GM10266 (cell line): Measurements from ENCODE around the gene PPP1R9A.

ENCODE experiments used
- DNase-seq: peaks from one replicate; pipeline ENCODE4 v3.0.0; 2012; ENCODE audit errors: extremely low spot score
- CTCF ChIP-seq: IDR thresholded peaks from 2 replicates; pipeline ENCODE4 v1.5.1; 2012; ENCODE audit warnings: mild to moderate bottlenecking, low read depth; ENCODE audit not compliant: control insufficient read depth, insufficient read depth; ENCODE audit errors: missing control alignments

Gene PPP1R9A

GRCh38 chr7:94898340-94898739 is 9.1 kb upstream of the PPP1R9A start:
- TF ChIP-seq CTCF: no peak
- no peak for DNase-seq

- TF ChIP-seq CTCF: no peak
- no peak for DNase-seq
These were observed 5.4 kb upstream of the PPP1R9A start for GRCh38 chr7:94901981-94902380.

DNA sequence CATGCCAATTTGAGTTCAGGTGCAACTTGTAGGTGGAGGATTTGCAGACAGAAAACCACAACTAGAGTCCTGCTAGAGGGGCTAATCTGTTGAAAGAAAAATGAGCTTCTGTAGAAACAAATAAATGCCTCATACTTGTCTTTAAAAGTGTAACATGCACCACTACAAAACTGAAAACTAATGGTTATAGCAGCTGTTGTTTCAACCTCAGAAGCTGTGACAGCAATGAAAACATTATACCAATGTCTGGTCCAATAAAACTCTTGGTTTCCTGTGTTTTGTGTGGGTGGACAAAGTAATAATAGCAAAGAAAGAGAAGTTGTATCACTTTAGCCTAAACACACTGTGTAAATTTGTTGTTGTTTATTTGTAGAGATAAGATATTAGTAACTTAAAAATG is 3.4 kb upstream of the PPP1R9A start:
- no peak for TF ChIP-seq CTCF
- no peak for DNase-seq

DNA sequence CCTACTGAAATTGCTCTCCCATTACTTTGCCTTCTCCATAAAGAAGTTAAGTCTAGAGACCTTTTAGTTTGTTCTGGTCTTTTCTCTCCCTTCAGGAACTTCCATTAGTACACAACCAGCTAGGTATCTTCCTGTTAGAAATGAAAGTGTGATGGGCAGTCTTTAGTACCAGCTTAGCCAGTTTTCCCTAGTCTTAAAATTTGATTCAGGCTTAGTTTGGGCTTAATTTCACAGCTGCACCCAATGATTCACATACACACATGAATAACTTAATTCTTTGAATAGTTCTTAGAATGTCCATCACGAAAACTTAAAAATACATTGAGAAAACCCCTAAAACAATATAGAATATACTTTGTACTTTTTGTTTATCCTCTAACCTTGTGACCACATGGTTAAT is 2.4 kb upstream of the PPP1R9A start:
- DNase-seq: no peak
- no peak for TF ChIP-seq CTCF

GRCh38 chr7:94906065-94906851 is 1.1 kb upstream of the PPP1R9A start:
- TF ChIP-seq CTCF: no peak
- no peak for DNase-seq

GRCh38 chr7:94907811-94908322 is 473 bp downstream of the PPP1R9A start:
- peak; percentile 42 for DNase-seq
- TF ChIP-seq CTCF: no peak
